ENCODE results near the gene SORCS3.

Gene SORCS3

GRCh38 chr10:104659809-104660208, 18.7 kb downstream of the SORCS3 start:
- no peak overlapping the region for H3K27ac ChIP-seq (replicated peaks)
- TF ChIP-seq SPI1 (IDR thresholded peaks at IDR 0.05; ENCODE audit: borderline replicate concordance, low read depth) (no peak), REST (IDR thresholded peaks at IDR 0.05; ENCODE audit: insufficient replicate concordance, low read depth) (no peak), POLR2AphosphoS5 (IDR thresholded peaks at IDR 0.05; ENCODE audit: low read depth) (no peak), GABPA (IDR thresholded peaks at IDR 0.05; ENCODE audit: low read depth) (no peak)
- H3K4me3 ChIP-seq (replicated peaks; ENCODE audit: insufficient read depth, low read length) = no peak overlapping the region
- no peaks in the 10 kb centered on the region for H3K27me3 ChIP-seq (ENCODE audit: insufficient read depth, poor library complexity, severe bottlenecking)
- DNase-seq (ENCODE audit: low read depth in 1 of 2, low spot score in 1 of 2) = no peak

GRCh38 chr10:104663076-104663475, 22.0 kb downstream of the SORCS3 start:
- no peak for DNase-seq (ENCODE audit: low read depth in 1 of 2, low spot score in 1 of 2)
- Histone ChIP-seq H3K4me3 (replicated peaks; ENCODE audit: insufficient read depth, low read length) (no peak overlapping the region), H3K27me3 (ENCODE audit: insufficient read depth, poor library complexity, severe bottlenecking) (no peaks in the 10 kb centered on the region), H3K27ac (replicated peaks) (no peak overlapping the region)
- TF ChIP-seq REST (IDR thresholded peaks at IDR 0.05; ENCODE audit: insufficient replicate concordance, low read depth) (no peak), POLR2AphosphoS5 (IDR thresholded peaks at IDR 0.05; ENCODE audit: low read depth) (no peak), GABPA (IDR thresholded peaks at IDR 0.05; ENCODE audit: low read depth) (no peak), SPI1 (IDR thresholded peaks at IDR 0.05; ENCODE audit: borderline replicate concordance, low read depth) (no peak)
- TF ChIP-seq, protein P1, sequence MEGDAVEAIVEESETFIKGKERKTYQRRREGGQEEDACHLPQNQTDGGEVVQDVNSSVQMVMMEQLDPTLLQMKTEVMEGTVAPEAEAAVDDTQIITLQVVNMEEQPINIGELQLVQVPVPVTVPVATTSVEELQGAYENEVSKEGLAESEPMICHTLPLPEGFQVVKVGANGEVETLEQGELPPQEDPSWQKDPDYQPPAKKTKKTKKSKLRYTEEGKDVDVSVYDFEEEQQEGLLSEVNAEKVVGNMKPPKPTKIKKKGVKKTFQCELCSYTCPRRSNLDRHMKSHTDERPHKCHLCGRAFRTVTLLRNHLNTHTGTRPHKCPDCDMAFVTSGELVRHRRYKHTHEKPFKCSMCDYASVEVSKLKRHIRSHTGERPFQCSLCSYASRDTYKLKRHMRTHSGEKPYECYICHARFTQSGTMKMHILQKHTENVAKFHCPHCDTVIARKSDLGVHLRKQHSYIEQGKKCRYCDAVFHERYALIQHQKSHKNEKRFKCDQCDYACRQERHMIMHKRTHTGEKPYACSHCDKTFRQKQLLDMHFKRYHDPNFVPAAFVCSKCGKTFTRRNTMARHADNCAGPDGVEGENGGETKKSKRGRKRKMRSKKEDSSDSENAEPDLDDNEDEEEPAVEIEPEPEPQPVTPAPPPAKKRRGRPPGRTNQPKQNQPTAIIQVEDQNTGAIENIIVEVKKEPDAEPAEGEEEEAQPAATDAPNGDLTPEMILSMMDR (IDR thresholded peaks at IDR 0.05; ENCODE audit: insufficient read depth, low read length) = no peak

- no peak for DNase-seq (ENCODE audit: low read depth in 1 of 2, low spot score in 1 of 2)
- TF ChIP-seq GABPA (IDR thresholded peaks at IDR 0.05; ENCODE audit: low read depth) (no peak), POLR2AphosphoS5 (IDR thresholded peaks at IDR 0.05; ENCODE audit: low read depth) (no peak), REST (IDR thresholded peaks at IDR 0.05; ENCODE audit: insufficient replicate concordance, low read depth) (no peak), SPI1 (IDR thresholded peaks at IDR 0.05; ENCODE audit: borderline replicate concordance, low read depth) (no peak)
- TF ChIP-seq, protein P1 (IDR thresholded peaks at IDR 0.05; ENCODE audit: insufficient read depth, low read length) = no peak
- H3K27me3 ChIP-seq (ENCODE audit: insufficient read depth, poor library complexity, severe bottlenecking) = peaks cover 2% of the 10 kb centered on the region
- H3K27ac ChIP-seq (replicated peaks) = no peak overlapping the region
- H3K4me3 ChIP-seq (replicated peaks; ENCODE audit: insufficient read depth, low read length) = no peak overlapping the region
These were observed 22.5 kb downstream of the SORCS3 start for GRCh38 chr10:104663563-104663962.

Data from HL-60 (cell line).